ENCODE data around the gene UNC5A. TPM values are rescaled to one million over a fixed set of nuclear protein-coding genes. Genes with fewer than 3 reads are reported as not detected.
A peak's percentile ranks its signal among the peaks of the same experiment; 100 is the strongest.

UNC5A gene
- total RNA-seq, 1 donor from 2014 or later: 5.6 TPM

- peaks cover 10% of the 10 kb centered on the region for H3K4me1 Mint-ChIP-seq (ENCODE audit: low read depth, unreplicated experiment)
- DNase-seq: no peak
- H3K36me3 Mint-ChIP-seq (ENCODE audit: unreplicated experiment): no peaks in the 10 kb centered on the region
- H3K4me3 Mint-ChIP-seq (ENCODE audit: unreplicated experiment): peak overlapping the region; percentile 55
- peaks cover 9% of the 10 kb centered on the region for H3K27me3 Mint-ChIP-seq (ENCODE audit: unreplicated experiment)
- peaks cover 5% of the 10 kb centered on the region for H3K9me3 Mint-ChIP-seq (ENCODE audit: unreplicated experiment)
- H3K27ac Mint-ChIP-seq (ENCODE audit: unreplicated experiment): no peak overlapping the region
- TF ChIP-seq, protein P1, sequence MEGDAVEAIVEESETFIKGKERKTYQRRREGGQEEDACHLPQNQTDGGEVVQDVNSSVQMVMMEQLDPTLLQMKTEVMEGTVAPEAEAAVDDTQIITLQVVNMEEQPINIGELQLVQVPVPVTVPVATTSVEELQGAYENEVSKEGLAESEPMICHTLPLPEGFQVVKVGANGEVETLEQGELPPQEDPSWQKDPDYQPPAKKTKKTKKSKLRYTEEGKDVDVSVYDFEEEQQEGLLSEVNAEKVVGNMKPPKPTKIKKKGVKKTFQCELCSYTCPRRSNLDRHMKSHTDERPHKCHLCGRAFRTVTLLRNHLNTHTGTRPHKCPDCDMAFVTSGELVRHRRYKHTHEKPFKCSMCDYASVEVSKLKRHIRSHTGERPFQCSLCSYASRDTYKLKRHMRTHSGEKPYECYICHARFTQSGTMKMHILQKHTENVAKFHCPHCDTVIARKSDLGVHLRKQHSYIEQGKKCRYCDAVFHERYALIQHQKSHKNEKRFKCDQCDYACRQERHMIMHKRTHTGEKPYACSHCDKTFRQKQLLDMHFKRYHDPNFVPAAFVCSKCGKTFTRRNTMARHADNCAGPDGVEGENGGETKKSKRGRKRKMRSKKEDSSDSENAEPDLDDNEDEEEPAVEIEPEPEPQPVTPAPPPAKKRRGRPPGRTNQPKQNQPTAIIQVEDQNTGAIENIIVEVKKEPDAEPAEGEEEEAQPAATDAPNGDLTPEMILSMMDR (IDR thresholded peaks at IDR 0.05; ENCODE audit: partially characterized antibody, unreplicated experiment): no peak
Observed at GRCh38 chr5:176816791-176817347, 6.5 kb downstream of the UNC5A start.

- no peak overlapping the region for H3K27ac Mint-ChIP-seq (ENCODE audit: unreplicated experiment)
- no peaks in the 10 kb centered on the region for H3K36me3 Mint-ChIP-seq (ENCODE audit: unreplicated experiment)
- H3K4me1 Mint-ChIP-seq (ENCODE audit: low read depth, unreplicated experiment): peaks cover 8% of the 10 kb centered on the region
- H3K4me3 Mint-ChIP-seq (ENCODE audit: unreplicated experiment): no peak overlapping the region
- H3K9me3 Mint-ChIP-seq (ENCODE audit: unreplicated experiment): peaks cover 2% of the 10 kb centered on the region
- peaks cover 6% of the 10 kb centered on the region for H3K27me3 Mint-ChIP-seq (ENCODE audit: unreplicated experiment)
- TF ChIP-seq, protein P1 (IDR thresholded peaks at IDR 0.05; ENCODE audit: partially characterized antibody, unreplicated experiment): no peak
- peak; percentile 53 for DNase-seq
Observed at GRCh38 chr5:176817369-176817840, 7.0 kb downstream of the UNC5A start.

GRCh38 chr5:176817841-176818377 is 7.5 kb downstream of the UNC5A start:
- Mint-ChIP-seq H3K4me3 (ENCODE audit: unreplicated experiment) (peak overlapping the region; percentile 52), H3K36me3 (ENCODE audit: unreplicated experiment) (no peaks in the 10 kb centered on the region), H3K27ac (ENCODE audit: unreplicated experiment) (no peak overlapping the region), H3K9me3 (ENCODE audit: unreplicated experiment) (peaks cover 2% of the 10 kb centered on the region), H3K4me1 (ENCODE audit: low read depth, unreplicated experiment) (peaks cover 8% of the 10 kb centered on the region), H3K27me3 (ENCODE audit: unreplicated experiment) (peaks cover 6% of the 10 kb centered on the region)
- DNase-seq: peak; percentile 79
- TF ChIP-seq, protein P1 (IDR thresholded peaks at IDR 0.05; ENCODE audit: partially characterized antibody, unreplicated experiment): peak; percentile 59

DNA sequence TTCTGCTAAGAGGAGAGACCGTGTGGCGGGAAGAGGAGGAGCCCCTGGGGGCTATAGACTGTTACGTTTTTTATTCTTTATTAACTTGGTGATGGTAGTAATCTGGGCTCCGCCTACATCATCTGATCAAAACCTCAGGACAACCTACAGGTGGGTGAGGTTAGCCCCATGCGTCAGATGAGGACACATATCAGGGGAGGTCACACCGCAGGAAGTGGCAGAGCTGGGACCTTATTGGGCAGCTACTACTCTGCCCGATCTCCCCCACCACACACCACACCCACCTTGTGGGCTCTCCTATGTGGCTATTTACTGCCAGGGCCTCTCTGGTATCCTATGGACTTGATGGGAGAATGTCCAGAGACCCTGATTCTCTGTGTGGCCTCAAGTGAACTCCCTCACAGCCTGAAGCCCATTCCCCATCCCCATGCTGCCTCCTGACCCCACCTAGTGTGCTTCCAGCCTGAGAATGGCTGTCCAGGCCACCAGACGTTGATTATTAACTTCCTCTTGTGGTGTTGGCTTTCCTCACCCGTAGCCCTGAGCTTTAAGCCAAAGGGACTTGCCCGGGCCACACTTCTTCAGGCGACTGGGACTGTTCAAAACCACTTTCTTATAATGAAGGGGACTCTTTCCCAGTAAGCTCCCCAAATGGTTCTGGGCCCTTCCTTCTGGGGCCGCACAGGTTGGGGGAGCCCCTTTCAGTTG is 8.2 kb downstream of the UNC5A start:
- peak overlapping the region; percentile 52 for H3K4me3 Mint-ChIP-seq (ENCODE audit: unreplicated experiment)
- peaks cover 12% of the 10 kb centered on the region for H3K4me1 Mint-ChIP-seq (ENCODE audit: low read depth, unreplicated experiment)
- TF ChIP-seq, protein P1 (IDR thresholded peaks at IDR 0.05; ENCODE audit: partially characterized antibody, unreplicated experiment): peak; percentile 7
- DNase-seq: no peak
- peaks cover 2% of the 10 kb centered on the region for H3K9me3 Mint-ChIP-seq (ENCODE audit: unreplicated experiment)
- no peaks in the 10 kb centered on the region for H3K36me3 Mint-ChIP-seq (ENCODE audit: unreplicated experiment)
- no peak overlapping the region for H3K27ac Mint-ChIP-seq (ENCODE audit: unreplicated experiment)
- H3K27me3 Mint-ChIP-seq (ENCODE audit: unreplicated experiment): peaks cover 6% of the 10 kb centered on the region

- DNase-seq: no peak
- H3K27ac Mint-ChIP-seq (ENCODE audit: unreplicated experiment): no peak overlapping the region
- no peak overlapping the region for H3K4me3 Mint-ChIP-seq (ENCODE audit: unreplicated experiment)
- peaks cover 10% of the 10 kb centered on the region for H3K4me1 Mint-ChIP-seq (ENCODE audit: low read depth, unreplicated experiment)
- peaks cover 6% of the 10 kb centered on the region for H3K27me3 Mint-ChIP-seq (ENCODE audit: unreplicated experiment)
- TF ChIP-seq, protein P1 (IDR thresholded peaks at IDR 0.05; ENCODE audit: partially characterized antibody, unreplicated experiment): no peak
- H3K36me3 Mint-ChIP-seq (ENCODE audit: unreplicated experiment): no peaks in the 10 kb centered on the region
- peaks cover 2% of the 10 kb centered on the region for H3K9me3 Mint-ChIP-seq (ENCODE audit: unreplicated experiment)
Observed at GRCh38 chr5:176819476-176819875, 9.1 kb downstream of the UNC5A start.

All from glutamatergic neuron (in vitro differentiated cells).